Measurements from ENCODE around the gene GCK.
"Not testable (repeated sequence)": the region's sequence is repeated elsewhere in the genome, so short reads cannot be mapped to it uniquely, and the experiment has no call there.

The GCK gene

DNA sequence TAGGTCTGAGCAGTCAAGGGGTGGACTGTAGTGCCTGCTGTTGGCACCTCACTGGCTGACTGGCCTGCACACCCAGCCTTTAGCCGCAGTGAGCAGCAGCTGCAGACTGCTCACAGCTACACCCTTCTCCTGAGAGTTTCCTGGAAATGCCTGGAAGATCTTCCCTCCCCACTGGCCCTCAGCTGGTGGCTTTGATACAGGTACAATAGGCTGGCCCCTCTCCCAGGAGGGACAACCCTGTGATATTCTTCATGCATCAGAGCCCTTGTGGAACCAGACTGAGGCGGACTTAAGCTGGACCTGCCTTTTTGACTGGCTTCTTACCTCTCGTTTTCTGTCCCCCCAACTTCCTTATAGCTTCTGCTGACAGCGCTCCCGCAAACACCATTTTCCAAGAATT, 6.4 kb downstream of the GCK start:
- DNase-seq (ENCODE audit: low read depth in 2 of 3, low spot score in 1 of 3) = no peak

DNA sequence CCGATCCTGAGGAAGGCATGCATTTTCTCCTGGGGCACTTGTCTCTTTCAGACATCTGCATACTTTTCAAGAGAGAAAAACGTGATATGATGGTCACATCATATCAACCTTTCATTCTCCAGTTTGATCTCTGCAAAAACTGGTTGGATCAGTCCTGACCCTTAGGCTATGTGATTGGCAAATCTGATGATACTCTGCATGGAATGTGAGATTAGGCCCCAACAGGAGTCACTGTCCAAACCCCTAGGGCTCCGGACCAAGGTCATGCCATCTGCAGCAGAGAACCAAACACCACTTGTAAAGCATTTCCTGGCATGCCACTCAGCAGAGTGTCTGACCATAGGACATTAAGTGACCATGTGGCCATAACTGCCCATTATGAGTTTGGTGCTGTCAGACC, 8.6 kb downstream of the GCK start:
- no peak for DNase-seq (ENCODE audit: low read depth in 2 of 3, low spot score in 1 of 3)

DNA sequence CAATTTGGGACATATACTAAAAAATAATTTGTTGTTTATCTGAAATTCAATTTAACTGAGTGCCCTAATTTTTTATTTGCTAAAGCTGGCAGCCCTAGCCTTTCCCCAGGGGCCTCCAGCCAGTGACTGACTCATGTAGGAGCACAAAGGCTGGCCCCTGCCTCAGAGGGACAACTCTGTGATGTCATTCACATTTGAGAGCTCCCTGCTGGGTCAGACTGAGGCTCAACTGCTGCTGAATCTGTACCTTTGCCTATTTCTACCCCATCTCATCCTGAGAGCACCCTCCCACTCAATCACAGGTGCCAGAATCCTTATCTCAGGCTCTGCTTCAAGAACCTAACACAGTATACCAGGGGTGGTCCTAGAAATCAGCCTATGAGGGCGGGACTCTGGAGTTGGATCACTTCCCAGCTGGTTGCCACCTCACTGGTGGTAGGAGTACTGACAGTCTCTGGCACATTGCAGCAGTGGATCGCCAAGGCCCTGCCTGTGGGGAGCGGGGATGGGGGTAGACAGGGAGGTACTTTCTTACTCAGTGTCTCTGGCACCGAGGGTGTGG, 11.6 kb downstream of the GCK start:
- no peak for DNase-seq (ENCODE audit: low read depth in 2 of 3, low spot score in 1 of 3)

DNA sequence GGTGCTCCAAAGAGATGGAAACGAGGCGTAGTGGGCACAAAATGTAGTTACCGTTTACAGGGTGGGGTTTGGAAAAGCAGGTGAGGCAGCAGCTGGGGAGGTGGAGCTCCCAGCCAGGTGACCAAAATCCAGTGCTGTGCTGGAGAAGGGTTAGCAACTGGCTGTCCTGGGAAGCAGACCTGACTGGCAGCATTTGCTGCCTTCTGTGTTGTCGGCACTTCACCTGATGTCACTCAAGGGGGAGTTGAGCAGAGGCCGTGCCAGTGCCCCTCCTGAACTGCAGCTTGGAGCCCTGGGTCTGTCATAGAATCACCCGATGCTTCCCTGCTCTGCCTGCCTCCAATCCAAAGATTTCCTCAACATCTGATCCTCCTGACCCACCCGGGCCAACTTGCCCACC, 12.8 kb downstream of the GCK start:
- no peak for DNase-seq (ENCODE audit: low read depth in 2 of 3, low spot score in 1 of 3)

DNA sequence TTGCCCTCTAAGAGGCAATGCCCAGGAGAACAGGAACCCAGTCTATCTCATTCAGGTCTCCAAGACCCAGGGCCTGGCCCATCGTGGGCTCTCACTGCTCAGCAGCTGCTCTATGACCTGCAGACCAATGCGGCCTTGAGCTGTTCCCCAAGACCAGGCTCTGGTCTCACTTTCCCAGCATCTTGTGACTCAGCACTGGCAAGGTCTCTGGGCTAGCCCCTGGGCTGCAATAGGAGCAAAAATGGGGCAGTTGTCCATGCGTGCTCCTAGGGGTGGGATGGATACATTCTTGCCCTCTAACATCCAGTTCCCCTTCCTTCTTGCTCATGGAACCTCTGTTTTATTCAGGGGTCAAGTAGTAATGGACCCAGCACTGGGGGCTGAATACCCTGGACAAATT, 13.5 kb downstream of the GCK start:
- DNase-seq (ENCODE audit: low read depth in 2 of 3, low spot score in 1 of 3) = no peak

DNA sequence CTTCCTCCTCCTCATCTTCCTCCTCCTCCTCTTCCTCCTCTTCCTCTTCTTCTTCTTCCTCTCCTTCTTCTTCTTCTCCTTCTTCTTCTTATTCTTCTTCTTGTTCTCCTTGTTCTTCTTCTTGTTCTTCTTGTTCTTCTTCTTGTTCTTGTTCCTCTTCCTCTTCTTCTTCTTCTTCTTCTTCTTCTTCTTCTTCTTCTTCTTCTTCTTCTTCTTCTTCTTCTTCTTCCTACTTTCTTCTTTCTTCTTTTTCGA, 14.6 kb downstream of the GCK start:
- DNase-seq (ENCODE audit: low read depth in 2 of 3, low spot score in 1 of 3) = not testable (repeated sequence)

DNA sequence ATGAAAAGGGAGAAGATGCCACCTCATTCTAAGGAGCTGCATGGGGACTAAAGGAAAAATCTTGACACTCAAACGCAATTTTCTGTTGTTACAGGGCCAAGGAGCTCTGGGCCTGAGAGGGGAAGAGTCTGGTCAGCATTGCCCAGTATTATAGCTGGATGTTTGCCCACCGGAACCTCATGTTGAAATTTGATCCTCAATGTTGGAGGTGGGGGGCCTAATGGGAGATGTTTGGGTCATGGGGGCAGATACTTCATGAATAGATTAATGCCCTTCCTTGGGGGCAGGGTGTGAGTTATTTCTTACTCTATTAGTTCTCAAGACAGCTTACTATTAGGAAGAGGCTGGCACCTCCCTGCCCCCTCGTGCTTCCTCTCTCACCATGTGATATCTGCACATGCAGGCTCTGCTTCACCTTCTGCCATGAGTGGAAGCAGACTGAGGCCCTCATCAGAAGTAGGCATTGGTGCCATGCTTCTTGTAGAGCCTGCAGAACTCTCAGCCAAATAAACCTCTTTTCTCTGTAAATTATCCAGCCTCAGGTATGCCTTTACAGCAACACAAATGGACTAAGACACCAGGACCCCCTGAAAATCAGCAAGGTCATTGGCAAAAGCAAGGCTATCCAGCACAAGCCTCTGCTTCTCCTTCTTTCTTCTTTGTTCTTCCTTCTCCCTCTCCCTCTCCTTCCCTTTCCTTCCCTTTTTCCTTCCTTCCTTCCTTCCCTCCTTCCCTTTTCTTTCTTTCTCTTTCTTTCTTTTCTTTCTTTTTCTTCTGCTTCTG, 15.1 kb downstream of the GCK start:
- no peak for DNase-seq (ENCODE audit: low read depth in 2 of 3, low spot score in 1 of 3)

DNA sequence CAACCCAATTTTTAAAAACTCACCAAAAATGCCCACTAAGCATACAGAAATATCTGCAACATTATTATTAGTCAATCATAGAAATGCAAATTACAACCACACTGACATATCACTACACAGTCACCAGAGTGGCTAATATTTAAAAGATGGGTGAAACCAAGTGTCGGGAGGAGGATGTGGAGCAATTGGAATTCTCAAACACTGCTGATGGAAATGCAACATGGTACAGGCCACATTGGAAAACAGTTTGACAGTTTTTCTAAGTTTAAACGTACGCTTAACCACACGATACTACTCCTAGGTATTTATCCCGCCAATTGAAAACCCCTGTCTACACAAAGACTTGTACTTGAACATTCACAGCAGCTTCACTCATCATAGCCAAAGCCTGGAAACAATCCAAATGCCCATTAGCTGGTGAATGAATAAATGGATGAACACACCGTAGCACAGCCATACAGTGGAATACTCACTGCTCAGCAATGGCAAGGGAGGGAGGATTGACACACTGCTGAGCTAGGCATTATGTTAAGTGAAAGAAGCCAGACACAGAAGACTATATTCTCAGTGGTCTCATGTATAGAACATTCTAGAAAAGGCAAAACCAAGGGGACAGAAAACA, 16.3 kb downstream of the GCK start:
- DNase-seq (ENCODE audit: low read depth in 2 of 3, low spot score in 1 of 3) = no peak

DNA sequence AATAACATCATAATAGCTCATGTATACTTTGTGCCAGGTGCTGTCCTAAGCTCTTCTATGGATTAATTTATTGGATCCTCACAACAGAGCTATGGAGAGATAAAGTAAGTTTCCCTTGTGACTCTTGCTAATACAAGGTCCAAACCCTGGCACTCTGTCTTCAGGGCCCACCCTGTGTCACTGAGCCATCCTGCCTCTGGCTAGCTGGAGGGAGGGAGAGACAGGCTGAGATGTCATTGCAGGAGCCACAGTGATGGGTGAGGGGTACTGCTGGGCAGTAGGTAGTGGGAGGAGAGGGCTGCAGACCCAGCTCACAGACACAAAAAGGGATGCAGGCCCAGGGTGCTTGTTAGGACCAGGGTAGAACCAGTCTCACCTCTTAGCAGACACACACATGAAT, 16.9 kb downstream of the GCK start:
- no peak for DNase-seq (ENCODE audit: low read depth in 2 of 3, low spot score in 1 of 3)

DNA sequence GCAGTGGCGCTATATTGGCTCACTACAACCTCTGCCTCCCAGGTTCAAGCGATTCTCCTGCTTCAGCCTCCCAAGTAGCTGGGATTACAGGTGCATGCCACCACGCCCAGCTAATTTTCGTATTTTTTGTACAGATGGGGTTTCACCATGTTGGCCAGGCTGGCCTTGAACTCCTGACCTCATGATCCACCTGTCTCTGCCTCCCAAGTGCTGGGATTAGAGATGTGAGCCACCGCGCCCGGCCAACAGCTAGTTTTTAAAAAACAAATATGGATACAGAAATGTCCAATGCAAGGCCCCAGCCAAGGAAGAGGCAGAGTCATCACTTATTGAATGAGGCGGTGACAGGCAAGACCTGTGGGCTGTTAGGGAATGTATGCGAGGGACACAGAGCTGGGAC, 17.3 kb downstream of the GCK start:
- not testable (repeated sequence) for DNase-seq (ENCODE audit: low read depth in 2 of 3, low spot score in 1 of 3)

DNA sequence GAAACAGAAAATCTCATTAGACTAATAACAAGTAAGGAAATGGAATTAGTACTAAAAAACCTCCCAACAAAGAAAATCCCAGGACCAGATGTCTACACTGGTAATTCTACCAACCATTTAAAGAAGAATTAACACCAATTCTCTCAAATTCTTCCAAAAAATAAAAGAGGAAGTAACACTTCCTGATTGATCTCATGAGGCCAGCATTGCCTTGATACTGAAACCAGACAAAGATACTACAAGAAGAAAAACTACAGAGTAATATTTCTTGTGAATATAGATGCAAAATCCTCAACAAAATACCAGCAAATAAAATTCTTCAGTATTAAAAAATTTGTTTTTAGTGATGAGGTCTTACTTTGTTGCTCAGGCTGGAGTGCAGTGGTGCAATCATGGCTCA, 21.3 kb downstream of the GCK start:
- DNase-seq (ENCODE audit: low read depth in 2 of 3, low spot score in 1 of 3) = no peak

DNA sequence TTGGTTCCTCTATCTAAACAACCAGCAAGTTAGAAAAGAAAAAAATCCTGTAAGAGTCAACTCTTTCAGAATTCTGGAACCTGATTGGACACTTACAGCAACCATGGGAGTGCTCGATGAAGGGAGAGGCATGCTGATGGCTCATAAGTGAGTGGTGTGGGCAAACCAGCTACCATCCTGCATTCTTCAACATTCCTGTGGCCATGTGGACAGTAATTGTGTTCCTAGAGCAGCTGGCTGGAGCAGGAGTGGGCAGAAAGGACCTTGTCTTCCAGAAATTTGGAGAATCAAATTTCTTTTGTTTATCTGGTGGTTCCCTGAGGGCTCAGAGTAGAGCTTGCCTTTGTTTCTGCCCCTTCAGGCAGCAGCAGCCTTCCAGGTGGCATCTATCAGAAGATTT, 25.6 kb downstream of the GCK start:
- DNase-seq (ENCODE audit: low read depth in 2 of 3, low spot score in 1 of 3) = no peak

DNA sequence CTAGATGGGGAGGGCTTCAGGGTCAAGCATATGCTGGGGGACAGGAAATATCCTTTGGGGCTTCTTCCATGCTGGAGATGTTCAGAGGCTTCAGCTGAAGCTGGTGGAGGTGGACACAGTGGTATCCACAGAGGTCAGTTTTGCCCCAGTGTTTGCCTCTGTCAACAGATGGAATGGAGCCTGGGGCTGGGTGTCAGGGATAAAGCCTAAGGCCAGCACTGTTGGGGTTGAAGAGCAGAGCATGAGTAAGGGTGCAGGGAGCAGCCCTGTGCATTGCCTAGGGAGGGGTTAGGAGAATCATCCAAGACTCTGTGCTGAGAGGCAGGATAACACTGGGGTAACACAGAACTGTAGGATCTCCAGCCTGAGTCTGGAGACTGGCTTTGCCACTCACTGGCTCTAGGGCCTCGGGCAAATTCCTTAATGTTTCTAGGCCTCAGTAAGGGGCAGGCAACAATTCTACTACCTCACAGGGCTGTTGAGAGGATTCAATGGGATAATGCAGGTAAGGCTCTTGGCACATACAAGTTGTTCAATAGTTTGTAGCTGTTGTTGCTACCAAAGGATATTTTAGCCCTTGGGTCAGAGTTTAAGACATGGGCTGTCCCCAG, 26.3 kb downstream of the GCK start:
- DNase-seq (ENCODE audit: low read depth in 2 of 3, low spot score in 1 of 3) = no peak

DNA sequence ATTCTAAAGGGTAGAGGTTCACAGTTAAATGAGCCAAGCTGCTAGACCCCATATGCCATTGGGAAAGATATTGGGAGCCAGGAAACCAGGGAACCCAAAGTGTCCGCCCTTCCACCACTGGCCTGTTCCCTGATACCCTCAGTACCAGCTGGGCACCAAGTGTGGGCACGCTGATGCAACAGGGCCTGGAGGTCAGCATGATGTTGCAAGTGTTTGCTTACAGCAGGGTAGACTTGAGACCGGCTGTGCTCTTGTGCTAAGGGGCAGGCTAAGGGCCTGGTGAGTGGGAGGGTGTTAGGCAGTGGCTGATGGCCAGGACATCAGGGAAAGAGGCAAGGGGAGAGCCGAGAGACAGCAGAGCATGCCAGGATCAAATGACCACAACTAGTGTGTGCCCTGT, 27.1 kb downstream of the GCK start:
- DNase-seq (ENCODE audit: low read depth in 2 of 3, low spot score in 1 of 3) = no peak

DNA sequence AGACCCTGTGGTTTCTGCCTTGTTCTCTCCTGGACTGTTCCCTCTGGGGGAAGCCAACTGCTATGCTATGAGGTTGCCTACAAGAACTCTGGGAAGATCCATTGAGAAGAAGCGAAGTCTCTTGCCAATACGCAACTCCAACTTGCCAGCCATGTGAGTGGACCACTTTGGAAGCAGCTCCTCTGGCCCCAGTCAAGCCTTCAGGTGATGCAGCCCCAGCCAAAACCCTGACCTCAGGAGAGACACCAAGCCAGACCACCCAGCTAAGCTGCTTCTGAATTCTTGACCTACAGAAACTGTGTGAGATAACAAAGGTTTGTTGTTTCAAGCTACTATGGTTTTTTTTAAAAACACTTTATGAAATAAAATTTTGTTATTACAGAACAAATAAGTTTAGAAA, 27.9 kb downstream of the GCK start:
- DNase-seq (ENCODE audit: low read depth in 2 of 3, low spot score in 1 of 3) = no peak

DNA sequence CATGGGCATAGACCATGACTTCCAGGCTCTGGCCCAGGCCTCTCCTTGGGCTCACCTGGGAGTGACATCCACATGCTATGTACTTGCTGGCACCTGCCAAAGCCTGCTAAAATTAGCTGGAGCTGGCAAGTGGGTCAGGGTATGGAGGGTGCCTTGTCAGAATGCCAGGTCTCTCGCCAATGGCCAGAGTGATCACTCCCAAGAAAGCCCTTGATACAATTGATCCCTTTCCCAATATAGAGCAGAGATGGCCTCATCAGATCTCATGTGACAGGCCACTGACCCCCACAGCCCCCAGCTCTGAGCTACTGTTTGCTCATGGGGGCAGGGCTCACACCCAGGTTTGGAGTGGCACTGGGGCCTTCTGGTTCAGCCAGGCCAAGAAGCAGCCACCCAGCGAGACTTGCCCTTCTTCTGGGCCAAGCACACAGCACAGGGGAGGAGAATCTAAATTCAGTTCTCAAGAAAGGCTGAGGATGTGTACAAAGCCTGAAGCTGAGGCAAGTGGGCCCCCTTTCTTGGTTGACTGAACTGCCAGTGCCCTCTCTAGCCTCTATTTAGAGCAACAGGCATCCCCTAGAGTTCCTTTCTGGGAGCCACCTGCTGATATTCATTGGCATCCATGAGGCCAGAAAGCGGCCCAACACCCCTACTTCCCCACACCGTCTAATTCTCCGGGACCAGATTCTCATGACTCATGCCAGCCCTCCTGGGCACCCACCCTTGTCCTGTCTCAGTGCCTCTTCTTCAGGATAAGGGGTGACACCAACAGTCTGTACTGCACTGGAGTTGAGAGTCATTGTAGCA, 29.2 kb downstream of the GCK start:
- no peak for DNase-seq (ENCODE audit: low read depth in 2 of 3, low spot score in 1 of 3)

DNA sequence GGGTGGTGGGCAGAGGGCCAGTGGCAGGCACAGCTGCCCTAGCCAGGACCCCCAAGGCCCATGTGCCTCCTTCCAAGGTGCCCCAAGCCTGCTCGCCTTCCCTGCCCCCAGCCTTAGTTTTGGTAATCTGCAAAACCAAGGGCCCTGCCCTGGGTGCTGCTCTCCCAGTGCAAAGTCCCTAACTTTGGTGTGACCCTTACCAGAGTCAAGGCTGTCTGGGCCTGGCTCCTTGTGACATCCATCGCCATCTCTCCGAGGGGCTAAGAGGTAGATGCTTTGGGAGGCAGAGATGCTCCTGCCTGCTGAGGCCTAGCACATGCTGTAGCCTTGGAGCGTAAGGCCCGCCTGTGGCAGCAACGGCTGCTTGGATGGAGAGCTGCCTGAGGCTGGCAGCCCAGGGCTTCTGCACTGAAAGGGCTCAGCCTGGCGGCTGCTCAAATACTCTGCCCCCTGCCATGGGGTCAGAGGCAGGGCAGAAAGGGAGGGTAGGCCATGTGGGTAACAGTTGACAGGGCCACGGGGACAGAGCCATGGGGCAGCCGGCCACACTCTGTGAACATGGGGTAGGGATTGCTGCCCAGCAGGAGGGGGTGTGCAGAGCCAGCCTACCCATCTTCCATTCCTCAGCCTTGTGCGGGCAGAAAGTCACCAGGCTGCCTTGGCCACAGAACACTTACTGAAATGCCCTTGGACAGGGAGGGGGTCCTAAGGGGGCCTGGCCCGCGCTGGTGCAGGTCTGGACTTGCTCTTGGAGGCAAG, 30.2 kb downstream of the GCK start:
- DNase-seq (ENCODE audit: low read depth in 2 of 3, low spot score in 1 of 3) = no peak

DNA sequence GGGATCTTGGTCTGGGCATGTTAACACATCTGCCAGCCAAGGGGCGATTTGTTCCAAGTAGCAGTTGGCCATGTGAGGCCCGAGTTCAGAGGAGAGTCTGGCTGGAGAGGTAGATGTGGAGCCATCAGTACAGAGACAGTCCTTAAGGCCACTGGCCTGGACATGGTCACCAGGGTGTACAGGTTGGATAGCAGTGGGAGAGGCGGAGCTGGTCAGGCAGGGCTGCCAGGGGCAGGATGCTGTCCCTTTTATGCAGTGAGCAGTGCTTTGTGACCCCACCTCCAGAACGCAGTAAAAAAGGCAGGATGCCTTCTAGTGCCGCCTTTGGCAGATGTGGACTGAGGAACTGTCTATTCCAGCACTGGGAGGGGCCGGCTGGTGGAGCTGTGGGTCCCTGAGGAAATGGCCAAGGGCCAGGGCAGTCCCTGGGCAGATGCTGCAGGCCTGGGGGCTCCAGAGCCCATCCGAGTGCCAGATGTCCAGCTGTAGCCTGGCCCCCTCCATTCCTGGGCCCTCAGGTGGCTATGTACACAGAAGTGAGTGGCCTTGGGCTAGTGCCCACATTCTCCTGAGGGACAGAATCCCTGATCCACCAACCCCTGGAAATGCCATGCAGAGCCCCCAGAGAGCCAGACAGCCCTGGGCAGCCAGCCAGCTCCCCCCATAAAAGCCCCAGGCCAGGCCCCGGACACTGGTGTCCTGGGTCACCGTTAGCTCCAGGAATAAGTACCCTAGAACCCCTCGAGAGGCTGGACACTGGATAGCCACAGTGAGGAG, 31.0 kb downstream of the GCK start:
- DNase-seq (ENCODE audit: low read depth in 2 of 3, low spot score in 1 of 3) = no peak

DNA sequence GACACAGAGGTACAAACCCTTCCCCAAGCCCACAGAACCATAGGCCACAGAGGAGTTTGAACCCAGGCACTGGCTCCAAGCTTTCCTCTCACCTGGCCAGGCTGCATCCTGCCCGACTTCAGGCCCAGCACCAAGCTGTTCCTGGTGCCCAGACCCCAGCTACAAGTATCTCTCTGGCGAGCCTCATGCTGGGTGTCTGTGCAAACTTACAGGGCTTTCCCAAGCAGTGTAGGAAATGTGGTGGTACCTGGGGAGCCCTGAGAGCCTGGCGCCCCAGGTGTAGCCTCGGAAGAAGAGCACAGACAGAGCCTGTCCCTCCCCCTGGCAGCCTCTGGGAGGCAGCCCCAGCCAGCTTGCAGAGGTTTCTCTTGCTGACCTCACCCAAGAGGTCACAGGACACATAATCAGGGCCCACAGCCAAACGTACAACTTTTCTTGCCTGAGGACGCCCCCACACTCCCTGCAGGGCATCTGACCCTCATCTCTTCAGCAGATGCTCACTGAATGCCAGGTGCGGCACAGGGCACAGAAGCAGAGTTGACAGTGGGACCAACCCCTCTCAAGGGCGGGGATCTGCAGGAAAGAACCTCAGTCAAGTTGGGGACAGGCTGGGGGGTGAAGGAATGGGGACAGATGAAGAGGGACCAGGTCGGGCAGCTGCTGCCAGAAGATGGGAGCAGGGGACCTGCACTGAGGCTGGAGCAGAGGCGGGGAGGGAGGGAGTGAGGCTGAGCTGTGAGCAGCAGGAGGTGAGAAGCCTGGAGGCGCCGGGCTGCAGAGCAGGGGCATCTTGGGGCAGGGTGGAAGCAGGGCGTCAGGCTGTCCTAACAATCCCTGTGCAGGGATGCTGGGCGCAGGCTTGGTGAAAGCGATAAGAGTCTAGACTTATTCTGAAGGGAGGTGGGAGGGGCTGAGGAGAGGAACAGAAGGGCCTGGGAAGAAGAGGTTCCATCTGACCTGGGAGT, 31.8 kb downstream of the GCK start:
- no peak for DNase-seq (ENCODE audit: low read depth in 2 of 3, low spot score in 1 of 3)
